ENCODE data around the gene RAB40A.
"Not testable (repeated sequence)": the region's sequence is repeated elsewhere in the genome, so short reads cannot be mapped to it uniquely, and the experiment has no call there.

Gene RAB40A

DNA sequence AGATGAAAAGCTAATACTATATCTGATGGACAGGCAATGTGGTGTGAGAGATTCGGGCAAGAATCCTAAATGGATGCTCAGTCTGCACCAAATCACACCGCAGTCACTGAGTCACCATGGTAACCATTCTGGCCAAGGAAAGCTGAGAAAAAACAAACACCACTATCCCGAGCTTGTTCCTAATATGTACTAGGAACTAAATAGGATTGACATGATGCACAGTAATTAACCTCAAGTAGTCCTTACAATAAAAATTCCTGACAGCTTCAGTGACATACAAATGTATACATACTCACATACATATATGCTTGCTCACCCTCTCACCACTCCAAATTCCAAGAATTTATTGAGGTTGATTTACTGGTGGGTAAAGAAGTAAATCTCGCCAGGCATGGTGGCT lies 1.1 kb upstream of the RAB40A start:
- no peak for DNase-seq

DNA sequence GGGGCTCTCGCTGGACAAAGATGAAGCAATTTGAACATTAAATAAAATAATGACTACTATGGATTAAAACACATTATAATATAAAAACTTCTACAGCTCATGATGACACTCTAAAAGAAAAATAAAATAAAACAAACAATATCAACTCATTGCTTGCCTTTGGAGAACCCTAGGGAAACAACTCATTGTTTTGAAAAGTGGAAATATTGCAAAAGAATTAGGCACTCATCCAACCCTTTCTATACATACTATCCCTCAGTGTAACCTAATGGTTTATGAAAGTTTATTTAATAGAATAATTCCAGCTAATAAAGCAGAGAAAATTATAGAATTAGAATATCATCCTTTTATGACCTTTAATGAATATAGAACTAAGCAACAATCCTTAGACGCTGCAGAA lies 718 bp downstream of the RAB40A start:
- DNase-seq: no peak

DNA sequence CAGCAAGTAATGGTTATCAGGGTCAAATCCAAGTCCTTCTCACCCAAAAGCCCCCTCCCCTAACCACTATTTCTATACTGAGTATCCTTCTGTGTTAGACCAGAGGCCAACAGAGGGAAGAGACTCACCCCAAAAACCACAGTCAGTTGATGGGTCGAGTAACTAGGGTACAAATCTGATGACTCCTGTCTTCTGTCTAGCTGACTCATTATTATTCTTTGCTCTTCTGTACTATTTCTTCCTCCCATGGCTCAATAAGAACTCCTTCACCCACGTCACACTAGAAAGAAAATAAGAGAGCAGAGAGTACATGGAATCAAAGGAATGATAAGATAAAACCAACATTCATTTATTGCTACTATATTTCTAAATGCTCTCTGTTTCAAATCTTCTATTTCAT lies 2.0 kb downstream of the RAB40A start:
- DNase-seq: no peak

DNA sequence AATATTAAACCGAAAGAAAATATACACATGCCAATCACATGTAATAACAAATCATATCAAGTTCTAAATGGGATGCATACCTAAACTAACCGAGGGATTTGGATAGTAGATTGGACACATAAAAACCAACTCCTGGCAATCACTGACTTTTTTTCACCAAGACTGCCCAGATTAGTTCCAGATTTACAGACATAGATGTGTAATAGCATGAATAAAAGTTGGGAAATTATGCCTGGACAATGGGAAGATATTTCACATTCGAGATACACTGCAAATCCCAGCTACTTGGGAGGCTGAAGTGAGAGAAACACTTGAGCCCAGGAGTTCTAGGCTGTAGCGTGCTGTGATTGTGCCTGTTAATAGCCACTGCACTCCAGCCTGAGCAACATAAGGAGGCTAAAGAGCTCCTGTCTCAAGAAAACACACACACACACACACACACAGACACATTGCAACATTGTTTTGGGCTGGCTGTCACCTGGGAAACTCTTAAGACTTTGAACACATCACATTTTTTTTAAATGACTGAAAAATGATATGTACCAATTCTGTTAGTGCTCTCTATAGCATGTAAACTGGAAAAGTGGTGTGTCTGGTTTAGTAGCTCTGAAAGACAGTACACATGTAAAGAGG lies 5.7 kb downstream of the RAB40A start:
- DNase-seq: no peak

DNA sequence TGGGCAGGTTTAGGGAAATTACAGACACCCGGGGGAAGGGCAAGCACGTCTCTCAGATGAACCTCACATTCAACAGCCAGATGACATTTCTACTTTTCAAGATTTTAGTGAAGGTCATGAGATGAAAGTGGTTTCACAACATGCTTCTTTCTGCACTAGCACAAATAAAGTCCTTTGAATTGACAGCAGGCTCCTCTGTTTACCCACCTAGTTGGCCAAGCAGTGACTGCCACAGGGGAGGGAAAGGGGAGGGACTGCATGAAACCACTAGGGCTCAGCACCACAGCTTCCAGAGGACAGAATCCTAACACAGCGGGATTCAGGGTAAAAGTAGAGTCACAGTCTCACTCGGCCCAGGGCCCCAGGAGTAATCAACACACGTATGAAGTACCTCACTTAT lies 6.2 kb downstream of the RAB40A start:
- no peak for DNase-seq

DNA sequence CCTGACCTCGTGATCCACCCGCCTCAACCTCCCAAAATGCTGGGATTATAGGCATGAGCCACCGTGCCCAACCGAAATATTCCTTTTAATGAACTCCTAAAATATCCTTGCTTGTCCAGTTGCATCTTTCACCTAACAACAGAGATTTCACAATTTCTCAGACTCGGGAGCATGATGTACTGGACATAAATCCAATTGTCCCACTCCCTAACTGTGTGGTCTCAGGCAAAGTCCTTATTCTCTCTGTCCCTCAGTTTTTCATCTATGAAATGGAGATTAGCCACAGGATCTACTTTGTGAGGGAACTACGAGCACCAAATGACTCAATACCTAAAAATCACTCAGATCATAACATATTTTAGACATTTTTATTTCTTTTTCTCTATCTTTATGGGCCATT lies 9.3 kb downstream of the RAB40A start:
- DNase-seq: no peak

DNA sequence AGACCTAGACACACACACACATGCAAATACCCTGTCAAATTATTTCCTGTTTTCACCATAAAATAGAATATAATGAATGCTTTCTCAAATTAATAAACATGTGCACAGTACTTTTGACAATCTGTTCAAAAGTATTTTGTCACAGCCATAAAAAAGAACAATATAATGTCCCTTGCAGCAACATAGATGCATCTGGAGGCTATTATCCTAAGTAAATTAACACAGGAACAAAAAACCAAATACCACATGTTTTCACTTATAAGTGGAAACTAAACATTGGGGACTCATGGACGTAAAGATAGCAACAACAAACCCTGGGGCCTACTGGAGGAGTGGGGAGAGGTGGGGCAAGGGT lies 15.5 kb downstream of the RAB40A start:
- no peak for DNase-seq

DNA sequence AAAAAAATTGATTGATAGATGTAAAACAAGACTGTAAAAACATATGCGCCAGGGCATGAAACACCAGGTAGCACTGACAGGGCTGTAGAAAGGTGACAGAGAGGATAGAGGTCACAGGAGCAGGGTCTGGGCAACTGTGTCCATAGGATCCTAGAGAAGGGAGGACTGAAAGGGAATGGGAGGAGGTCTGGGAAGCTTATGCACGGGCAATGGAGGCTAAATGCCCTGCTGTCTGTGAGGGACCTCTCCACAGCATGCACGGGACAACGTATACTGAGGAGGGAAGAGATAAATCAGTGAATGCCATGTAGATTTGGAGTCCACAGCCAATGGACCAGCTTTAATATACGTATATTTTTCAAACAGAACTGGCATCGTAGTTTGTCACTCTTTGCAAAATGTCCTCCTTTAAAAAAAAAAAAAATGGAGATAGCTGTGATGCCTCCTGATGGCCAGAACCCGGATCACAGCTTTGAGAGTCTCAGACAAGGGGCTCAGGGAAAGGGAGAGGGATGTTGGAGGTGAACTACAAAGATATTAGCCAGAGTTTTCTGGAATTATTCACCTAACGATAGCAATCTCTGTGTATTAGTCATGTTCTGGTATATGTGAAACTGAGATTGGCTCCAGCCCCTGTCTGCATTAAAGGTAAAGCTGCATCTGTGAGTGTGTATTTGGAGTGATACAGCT lies 16.0 kb downstream of the RAB40A start:
- no peak for DNase-seq

DNA sequence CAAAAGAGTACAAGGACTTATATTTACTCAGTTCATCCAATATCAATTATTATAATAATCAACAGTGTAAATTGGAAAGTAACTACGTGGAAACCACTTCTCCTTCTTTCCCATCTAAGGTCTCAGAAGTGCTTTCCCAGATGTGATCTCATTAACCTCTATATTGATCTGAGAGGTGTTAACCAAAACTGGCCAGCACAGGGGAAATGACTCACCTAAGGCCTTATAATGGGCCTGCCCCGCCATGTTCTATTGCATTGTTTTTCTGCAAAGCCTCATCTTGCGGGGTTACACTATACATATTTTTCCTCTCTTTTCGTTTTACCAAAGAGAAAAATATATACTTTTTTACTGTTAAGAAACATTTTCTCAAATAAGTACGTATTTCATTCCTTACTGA lies 20.5 kb downstream of the RAB40A start:
- DNase-seq: no peak

DNA sequence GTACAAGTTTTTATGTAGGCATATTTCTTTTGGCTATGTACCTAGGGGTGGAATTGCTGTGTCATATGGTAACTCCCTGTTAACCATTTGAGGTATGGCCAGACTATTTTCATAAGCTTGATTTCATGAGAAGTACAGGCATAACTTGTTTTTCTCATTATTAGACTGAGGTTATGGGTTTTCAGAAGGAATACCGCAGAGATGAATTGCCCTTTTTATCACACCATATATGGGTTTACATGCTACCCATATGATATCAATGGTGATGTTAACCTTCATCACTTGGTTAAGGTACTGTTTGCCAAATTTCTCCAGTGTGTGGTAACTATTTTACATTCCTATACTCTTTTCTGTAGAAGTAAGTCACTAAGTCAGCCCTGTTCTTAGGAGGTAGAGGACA lies 23.5 kb downstream of the RAB40A start:
- DNase-seq: no peak

DNA sequence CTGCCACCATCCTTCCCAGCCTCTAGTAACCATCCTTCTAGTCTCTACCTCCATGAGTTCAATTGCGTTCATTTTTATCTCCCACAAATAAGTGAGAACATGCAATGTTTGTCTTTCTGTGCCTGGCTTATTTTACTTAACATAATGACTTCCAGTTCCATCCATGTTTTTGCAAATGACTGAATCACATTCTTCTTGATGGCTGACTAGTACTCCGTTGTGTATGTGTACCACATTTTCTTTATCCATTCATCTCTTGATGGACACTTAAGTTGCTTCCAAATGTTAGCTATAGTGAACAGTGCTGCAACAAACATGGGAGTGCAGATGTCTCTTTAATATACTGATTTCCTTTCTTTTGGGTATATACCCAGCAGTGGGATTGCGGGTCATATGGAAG lies 25.7 kb downstream of the RAB40A start:
- DNase-seq: not testable (repeated sequence)

DNA sequence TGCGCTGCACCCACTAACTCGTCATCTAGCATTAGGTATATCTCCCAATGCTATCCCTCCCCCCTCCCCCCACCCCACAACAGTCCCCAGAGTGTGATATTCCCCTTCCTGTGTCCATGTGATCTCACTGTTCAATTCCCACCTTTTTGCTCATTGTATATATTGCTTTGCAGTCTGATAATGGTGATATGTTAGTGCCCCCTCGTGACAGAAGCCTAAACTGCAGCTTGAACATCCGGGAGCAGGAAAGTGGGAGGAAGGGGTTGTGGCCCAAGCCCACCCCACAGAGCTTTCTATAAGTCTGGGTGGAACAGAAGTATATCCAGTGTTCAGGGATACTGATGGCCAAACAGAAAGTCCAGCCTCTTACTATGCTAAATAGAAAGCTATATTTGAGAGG lies 29.6 kb downstream of the RAB40A start:
- peak; percentile 26 for DNase-seq

DNA sequence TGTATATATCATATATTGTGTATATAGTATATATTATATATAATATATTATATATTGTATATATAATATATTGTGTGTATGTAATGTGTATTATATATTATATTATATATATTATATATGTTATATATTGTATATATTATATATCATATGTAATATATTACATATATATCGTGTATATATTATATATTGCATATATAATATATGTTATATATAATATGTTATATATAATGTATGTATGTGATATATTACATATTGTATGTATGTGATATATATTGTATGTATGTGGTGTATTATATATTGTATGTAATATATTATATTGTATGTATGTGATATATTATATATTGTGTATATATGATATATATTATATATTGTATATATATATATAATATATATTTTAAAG lies 30.5 kb downstream of the RAB40A start:
- no peak for DNase-seq

DNA sequence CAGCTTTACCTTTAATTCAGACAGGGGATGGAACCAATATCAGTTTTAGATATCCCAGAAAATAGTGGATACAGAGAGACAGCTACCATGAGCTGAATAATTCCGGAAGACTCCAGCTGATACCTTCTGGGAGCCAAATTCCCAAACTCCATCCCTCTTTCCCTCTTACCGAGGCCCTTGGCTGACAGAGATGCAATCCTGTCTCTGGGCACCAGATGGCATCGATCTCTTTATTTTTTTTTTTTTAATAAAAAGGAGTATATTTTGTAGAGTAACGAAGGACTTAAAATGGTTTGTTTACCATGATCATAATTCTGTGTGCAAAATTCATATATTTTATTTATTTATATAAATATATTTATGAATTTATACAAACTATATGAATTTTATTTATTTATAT lies 31.0 kb downstream of the RAB40A start:
- DNase-seq: no peak

DNA sequence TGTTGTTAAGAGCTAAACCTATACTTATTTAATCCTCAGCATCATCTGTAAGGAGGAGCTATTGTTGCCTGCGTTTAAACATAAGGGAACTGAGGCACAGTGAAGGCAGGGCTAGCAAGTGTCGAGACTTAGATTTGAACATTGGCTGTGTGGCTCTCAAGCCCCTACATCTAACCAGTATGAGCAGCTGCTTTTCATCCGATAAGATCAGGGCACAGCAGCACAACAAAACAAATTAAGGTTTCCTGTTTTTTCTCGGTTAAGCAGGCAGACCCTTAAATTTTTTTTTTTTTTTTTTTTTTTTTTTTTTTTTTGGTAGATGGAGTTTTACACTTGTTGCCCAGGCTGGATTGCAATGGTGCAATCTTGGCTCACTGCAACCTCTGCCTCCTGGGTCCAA lies 35.6 kb downstream of the RAB40A start:
- DNase-seq: no peak

DNA sequence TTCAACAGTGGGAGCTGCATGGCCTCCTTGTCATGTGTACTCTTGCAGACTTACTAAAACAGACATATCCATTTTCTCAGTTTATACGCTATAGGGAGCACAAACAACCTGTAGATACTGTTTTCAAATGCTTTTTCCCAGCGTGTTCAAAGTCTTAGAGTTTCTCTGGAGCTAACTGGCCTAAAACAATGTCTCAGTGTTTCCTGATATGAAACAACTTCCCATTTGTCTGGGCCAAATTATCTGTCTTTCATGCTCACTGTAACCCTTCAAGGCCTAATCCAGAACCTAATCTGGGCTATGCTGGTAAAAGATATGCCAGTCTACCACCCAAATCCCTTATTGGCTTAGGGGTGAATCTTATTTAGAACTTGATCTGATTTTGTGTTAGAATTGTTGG lies 38.8 kb downstream of the RAB40A start:
- no peak for DNase-seq

DNA sequence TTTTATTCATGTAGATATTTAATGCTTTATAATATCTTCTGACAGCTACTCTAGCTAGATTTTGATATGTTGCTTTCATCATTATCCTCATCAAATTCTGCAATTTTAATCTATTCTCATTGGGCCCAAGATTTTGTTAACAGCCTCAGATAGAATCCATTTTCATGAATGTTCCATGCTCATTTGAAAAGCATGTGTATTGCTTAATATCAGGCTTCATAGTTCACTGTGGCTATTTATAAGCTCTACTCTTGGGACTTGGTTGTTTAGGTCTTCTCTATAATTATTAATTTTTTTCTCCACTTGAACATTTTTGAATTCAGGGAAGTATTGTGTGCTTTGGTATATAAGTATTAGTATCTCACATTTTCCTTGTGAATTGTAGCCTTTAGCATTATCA lies 41.8 kb downstream of the RAB40A start:
- no peak for DNase-seq

DNA sequence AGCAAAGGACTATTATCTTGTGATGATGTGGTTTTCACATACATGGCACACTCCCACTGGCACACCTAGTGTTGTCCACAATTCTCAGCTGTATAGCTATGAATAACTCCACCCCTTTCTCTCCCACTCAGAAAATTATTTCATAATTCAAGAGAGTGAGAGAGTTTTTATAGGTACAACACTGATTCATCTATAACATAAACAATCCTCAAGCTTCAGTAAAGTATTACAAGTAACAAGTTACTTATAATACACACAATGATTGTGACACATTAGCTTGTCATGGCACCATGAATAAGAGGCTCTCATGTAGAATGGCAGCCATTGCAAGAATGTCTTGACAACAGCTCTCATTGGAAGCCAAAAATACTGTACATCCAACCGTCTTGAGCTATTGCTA lies 43.9 kb downstream of the RAB40A start:
- no peak for DNase-seq

DNA sequence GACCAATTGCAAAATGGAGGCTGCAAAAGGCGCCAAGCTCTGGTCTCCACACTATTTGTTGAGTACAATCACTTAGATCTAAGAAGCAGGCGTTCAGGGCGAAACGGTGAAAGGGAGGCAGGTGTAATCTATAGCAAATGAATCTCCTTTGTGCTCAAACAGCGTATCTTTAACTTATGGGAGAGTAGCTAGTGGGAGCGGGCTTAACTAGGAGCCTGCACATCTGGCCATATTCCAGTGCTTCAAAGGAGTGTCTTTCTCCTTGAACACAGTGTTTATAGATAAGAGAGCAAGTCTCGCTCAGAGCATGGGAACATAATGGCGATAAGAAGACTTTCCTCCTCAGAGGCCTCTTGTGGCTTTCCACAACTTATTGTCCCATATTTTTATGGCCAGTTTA lies 49.3 kb downstream of the RAB40A start:
- not testable (repeated sequence) for DNase-seq

DNA sequence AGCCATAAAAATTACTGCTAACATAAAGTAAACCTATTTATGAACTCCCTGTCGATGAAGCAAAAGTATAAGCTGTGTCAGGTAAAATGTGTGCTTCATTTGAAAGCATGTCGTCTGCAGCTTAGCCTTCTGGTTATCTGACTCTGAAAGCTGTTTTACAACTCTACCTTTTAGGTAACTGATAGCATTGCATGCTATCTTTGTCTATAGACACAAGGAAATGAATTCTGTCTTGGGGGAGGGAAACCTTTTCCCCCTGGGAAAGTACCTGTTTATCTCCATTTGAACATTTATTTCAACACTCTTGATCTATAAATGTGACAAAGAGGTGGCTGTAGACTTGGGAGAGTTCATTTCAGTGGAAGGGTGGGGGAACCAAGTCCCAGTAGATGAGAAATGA lies 51.4 kb downstream of the RAB40A start:
- no peak for DNase-seq

DNA sequence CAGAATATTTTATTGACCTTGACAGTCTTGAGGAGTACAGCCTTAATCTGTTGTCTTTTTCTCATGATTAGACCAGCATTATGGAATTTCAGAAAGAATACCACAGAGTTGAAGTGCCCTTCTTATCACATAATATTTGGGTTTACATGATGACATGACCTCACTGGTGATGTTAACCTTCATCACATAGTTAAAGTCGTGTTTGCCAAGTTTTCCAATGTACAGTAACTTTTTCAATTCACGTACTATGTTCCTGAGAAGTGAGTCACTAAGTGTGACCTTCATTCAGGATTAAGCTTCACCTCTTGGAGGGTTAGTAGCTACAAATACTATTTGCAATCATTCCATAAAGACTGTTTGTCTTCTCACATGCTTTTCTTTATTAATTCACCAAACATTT lies 52.1 kb downstream of the RAB40A start:
- no peak for DNase-seq

DNA sequence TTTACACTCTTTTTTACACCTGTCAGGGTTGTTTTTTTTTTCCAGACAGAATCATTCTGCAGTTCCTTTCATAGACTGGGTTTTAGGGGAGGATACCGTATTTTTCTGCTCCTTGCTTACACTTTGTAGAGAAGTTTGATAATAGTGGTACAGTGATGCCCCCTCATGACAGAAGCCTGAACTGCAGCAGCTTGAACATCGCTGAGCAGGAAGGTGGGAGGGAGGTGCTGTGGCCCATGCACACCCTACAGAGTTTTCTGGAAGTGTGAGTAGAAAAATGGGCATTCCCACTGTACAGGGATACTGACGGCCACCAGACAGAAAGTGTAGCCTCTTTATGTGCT lies 54.5 kb downstream of the RAB40A start:
- DNase-seq: peak; percentile 75

DNA sequence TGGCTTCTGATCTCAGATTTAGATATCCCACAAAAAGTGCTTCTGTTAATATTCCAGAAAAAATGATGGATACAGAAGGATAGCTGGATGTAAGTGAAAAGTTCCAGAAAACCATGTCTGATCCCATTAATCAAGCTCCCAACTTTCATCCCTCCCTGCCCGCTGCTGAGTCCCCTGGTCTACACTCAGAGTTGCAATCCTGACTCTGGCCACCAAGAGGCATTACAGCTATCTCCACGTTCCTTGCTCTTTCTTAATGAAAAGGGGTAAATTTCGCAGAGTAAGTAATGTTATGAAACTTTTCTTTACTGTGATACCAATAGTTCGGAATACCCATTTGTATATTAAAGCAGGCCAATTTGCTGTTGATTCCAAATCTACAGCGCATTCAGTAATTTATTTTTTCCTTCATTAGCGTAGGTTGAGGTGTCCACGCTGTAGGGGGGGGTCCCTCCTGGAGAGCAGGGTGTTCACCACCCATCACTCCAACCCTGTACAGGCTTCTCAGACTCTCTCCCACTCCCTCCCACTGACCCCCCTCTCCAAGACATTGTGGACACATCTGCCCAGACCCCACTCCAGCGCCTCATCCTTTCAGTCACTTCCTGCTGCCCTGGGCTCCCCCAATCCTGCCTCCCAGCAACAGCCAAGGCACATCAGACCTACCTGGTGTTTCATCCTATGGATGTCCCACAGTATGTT lies 55.1 kb downstream of the RAB40A start:
- DNase-seq: peak; percentile 4

DNA sequence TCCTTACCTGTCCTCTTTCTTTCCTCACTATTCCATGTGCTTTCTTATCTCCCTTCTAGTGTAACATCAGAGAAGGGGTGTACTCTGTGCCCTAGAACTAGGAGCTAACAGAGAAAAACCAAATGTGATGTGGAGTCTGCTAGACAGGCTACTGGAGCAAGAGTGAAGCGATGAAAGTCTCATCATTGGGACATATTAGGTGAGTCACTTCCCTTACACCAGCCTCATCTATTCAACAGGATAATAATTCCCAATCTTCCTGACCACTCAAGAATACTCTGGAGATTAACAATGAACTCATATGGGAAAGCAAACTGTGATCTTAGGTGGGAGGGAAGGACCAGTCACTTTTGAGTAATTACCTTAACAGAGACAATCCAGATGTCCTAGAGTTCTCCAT lies 58.1 kb downstream of the RAB40A start:
- no peak for DNase-seq
